HG02623 (cell line): ENCODE measurements around the gene FRMD5.

Experiments
- ATAC-seq: cut with Tn5 transposase; IDR thresholded peaks from one replicate; pipeline ENCODE4 v1.9.1; 2021; ENCODE audit warnings: moderate library complexity; ENCODE audit not compliant: unreplicated experiment

FRMD5 gene

DNA sequence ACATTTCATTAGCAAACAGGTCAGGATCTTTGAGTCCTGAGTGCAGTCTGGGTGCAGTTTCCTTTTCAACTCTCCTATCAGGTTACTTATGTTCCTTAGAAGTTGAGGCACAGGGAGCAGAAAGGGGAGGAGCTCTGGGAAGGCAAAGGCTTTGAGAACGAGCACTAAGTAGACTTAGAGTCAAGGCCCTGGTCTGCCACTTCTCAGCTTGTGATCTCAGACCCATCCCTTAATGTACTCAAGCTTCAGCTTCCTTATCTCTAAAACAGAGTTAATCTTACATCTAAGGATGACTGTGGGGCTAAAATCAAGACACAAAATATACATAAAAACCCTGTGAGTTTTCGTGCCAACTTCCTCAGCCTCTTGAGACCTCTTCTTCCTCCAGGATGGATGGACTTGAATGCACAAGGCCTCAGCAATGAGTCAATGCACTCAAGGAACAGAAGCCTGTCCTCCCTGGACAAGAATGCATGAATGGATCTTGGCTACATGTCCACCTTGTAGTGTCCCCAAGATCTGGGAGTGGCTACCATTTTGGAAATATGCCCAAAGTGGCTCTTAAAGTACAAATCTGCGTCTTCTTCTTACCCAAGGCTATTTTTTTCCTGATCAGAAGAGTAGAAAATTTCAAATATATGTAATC is 263.2 kb downstream of the FRMD5 start:
- no peak for ATAC-seq

- no peak for ATAC-seq
Measured at GRCh38 chr15:43931119-43931518, 264.0 kb downstream of the FRMD5 start.

GRCh38 chr15:43930556-43930955 is 264.5 kb downstream of the FRMD5 start:
- ATAC-seq, result no peak

DNA sequence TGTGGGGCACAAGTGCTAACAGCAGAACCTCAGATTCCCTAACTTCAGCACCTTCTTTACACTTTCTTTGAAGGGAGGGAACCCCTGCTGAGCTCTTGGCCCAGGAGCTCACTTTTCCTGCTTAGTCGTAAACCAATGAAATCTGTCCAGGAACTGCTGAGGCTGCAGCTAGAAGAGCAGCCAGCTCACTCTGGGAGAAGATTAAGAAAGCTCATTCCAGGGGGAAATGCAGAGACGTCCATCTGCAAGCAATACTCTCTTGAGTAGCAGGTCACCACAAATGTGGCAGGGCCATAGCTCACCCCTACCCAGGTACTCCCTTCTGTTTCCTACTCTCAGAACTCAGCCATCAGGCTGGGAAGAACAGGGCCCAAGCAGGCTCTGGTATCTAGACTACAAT is 265.0 kb downstream of the FRMD5 start:
- no peak for ATAC-seq

DNA sequence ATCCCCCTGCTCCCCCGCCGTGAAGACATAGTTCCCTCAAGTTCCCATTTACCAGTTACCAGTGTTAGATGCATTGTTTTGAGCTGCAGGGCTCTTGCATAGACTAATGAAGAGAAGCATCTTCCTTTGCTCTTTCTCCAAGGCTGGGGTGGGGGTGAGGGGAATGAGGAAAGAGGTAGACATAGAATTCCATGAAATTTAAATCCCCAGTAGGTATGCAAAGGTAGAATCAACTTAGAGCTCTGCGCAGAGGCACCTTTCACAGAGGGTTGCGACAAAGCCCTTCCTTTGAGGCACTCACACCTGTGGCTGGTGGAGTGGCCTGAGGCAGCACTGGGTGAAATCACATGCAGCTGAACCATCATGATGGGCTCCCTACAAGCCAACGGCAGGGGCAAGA is 266.9 kb downstream of the FRMD5 start:
- no peak for ATAC-seq

DNA sequence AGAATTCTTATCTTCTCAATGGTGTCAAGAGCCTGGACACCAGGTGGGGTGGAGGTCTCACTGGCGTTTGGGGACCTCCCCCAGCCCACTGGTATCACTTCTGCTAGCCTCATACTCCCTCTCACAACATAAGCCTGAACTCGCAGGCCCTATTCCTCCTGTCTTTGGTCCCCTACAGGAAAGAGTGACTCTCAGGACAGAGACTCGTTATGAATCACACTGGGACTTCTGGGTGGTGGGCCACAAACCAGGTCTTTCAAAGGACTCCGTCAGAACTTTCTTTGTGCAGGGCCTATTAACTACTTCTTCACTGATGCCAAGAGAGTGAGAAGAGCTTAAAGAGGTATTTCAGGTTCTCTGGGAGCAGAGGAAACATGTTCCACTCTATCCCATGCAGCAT is 267.9 kb downstream of the FRMD5 start:
- no peak for ATAC-seq

DNA sequence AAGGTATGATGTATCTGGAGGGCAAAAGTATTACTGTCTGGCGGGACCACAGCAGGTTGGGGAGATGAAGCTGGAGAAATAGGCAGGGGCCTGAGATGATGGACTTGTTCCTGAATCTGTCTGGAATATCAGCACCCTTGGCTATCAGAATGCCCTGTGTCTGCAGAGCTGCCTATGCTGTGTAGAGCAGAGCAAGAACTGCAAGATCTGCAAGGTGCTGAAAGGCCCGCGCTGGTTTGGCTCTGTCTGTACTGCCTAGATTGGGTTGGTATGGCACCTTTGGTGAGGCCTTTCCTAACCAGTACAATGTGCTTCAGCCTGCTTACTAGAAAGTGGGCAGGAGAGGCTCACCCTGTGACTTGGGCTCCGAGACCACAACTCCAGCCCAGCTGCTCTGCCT is 271.5 kb downstream of the FRMD5 start:
- ATAC-seq, result no peak

DNA sequence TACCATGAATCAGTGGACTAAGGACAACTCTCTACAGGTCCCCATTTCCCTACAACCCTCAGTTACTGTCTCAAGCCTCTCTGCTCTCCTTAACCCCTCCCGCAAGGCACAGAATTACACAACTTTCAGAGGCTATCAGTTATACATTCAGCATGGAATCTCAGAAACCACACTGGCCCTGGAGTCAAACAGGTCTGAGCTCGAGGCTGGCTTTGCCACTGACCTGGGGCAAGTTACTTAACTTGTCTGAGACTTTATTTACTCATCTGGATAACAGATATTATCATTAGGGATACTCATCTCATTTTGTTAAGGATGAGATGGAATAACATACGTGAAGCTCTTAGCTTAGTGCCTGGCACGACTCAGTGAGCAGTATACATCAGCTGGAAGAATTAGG is 273.1 kb downstream of the FRMD5 start:
- ATAC-seq, result no peak

GRCh38 chr15:43920815-43921214 is 274.3 kb downstream of the FRMD5 start:
- ATAC-seq, result no peak

DNA sequence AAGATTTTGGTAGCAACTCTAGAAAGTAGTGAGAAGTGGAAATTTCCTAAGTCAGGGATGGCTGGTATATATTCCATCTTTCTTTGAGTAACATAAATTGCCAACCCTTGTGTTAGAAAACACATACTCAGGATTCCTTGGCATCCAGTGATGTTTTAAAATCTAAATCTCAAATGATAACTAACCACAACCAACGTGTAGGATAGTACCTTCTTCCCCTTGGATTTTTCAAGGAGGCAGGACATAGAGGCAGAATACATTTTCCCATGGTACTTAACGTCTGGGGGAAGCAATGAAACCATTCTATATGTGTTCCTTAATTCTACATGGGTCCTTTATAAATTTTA is 274.8 kb downstream of the FRMD5 start:
- no peak for ATAC-seq

DNA sequence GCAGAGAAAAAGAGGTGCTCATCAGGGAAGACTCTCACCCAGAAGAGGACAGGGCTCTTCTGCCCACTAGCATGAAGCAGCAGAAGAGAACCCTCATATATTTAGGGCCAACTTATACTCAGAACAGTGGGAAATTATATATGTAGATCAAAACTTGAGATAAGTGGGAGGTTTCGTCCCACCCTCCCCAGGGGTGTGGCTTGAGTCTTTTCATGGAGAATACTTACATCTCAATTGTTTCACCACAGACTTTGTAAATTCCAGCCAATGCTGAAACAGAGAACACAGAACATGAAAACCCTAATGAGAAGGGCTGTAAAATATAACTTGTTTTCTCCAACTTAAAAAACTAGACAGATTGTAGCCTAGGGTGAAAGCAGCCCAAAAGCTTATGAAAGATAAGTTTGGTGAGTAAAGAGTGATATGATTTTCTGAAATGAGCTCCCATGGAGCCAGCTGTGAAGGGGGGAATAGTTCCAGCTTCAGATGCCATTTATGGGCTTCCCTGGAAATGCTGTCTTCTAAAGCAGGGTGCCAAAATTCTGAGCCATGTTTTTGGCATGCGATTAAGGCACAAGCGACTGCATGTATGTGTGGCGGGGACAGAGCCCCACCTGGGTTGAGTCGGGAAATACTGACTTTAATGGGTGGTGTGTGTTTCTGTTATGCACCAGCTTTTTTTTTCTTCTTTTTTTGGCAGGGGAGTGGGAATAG is 275.4 kb downstream of the FRMD5 start:
- no peak for ATAC-seq

DNA sequence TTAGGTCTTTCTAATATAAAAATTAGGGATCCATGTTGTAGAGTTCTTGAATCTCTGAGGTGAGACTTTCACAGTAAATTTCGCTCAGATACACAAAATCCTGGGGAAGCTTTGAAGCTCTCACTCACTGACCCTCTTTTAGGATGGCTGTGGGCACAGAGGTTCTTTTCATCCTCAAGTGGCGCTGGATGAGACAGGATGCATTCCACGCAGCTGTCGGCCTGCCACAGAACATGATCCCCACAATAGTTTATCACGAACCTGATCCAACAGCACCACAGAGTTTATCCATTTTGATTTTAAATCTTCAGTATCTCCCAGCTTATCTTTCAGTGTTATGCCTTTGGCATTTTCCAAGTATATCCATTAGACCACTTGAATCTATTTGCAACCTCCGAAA is 276.4 kb downstream of the FRMD5 start:
- ATAC-seq, result no peak

- ATAC-seq, result no peak
Measured at GRCh38 chr15:43916326-43916660, 278.8 kb downstream of the FRMD5 start.

GRCh38 chr15:43915631-43916325 is 279.3 kb downstream of the FRMD5 start:
- ATAC-seq, result no peak

DNA sequence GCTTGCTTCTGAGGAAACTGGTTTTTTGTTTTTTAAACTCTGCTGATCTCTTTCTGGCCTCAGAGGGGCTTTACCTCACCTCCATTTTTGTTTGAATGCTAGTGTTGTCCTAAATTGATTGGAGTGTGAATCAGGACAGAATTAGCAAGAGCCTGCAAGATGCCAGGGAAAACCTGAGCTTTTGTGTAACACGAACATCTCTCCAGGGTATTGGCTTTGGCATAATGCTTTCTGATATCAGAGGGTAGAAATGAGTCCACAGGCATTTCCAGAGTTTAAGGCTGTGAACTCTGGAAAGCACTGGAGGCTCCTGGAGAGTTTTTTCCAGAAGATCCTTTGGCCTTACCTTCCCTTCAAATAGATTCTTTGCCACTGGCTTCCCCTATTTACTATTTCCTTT is 281.1 kb downstream of the FRMD5 start:
- ATAC-seq, result no peak

DNA sequence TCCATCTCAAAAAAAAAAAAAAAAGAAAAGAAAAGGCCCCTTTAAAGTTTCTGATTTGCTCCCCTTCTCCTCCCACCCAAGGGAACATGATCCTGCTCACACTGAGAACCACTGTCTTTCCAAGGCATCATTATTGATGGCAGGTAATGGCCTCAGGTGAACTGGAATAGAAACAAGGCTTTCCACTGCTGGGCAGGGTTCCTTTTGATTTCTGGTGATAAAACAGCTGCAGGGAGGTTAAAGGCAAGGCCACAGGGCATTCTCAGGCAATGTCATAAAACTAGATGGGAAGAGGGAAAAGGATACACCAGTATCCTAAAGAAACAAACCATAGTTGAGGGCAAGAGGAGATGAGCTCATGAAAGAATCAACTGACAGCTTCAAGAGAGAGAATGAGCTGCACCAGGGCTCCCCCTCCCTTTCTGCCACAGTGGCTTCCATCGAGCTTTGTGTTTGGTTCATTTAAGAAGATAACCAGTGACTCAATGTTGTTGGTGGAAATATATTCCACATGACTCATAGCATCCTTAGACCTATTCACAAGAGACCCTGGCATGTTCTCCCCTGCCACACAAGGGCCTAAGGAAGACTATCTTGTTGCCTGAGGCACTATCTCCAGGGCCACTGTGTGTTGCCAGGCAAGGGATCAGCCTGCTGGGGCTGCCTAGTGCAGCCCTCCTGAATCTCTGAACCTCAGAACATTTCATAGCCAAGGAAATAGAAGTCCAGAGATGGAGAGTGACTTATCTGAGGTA is 281.9 kb downstream of the FRMD5 start:
- ATAC-seq, result no peak

GRCh38 chr15:43912208-43912607 is 282.9 kb downstream of the FRMD5 start:
- ATAC-seq, result no peak

DNA sequence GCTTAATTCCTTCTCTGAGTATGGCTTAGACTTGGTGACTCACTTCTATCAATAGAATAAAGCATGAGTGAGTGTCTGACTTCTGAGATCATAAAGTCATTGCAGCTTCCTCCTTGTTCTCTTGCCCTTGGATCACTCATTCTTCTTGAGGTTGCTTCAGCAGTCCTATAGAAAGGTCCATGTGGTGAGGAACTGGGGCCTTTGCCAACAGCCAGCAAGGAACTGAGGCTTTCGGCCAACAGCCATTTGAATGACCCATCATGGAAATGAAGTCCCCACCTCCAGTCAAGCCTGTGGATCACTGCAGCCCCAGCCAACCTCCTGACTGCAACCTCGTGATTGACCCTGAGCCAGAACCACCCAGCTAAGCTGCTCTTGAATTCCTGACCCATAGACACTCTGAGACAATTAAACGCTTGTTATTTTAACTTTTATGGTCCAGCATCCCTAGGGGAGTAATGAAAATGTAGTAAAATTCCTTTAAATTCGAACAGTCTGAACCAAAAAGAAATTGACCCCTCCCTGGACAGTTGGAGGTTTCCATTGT is 283.8 kb downstream of the FRMD5 start:
- no peak for ATAC-seq

- no peak for ATAC-seq
Measured at GRCh38 chr15:43908516-43909050, 286.5 kb downstream of the FRMD5 start.

- ATAC-seq, result no peak
Measured at GRCh38 chr15:43905755-43906154, 289.3 kb downstream of the FRMD5 start.

GRCh38 chr15:43903864-43904290 is 291.2 kb downstream of the FRMD5 start:
- no peak for ATAC-seq
